ENCODE results near the gene PRICKLE1.

The PRICKLE1 gene

DNA sequence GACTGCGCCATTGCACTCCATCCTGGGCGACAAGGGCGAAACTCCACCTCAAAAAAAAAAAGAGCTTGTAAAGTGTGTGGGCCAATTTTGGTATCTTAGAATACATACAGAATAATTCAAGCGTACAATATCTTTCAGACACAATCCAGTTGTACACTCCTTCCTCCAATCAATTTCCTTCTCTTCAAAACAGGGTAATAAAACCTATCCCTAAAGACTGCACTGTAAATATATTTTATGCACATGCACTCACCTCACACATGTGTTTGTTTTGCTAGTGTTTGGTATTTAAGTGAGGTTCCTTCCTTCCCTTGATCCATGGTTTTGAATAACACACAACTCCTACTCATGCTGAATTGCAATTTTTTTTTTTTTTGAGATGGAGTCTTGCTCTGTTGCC, 125.9 kb downstream of the PRICKLE1 start:
- TF ChIP-seq, protein P1, sequence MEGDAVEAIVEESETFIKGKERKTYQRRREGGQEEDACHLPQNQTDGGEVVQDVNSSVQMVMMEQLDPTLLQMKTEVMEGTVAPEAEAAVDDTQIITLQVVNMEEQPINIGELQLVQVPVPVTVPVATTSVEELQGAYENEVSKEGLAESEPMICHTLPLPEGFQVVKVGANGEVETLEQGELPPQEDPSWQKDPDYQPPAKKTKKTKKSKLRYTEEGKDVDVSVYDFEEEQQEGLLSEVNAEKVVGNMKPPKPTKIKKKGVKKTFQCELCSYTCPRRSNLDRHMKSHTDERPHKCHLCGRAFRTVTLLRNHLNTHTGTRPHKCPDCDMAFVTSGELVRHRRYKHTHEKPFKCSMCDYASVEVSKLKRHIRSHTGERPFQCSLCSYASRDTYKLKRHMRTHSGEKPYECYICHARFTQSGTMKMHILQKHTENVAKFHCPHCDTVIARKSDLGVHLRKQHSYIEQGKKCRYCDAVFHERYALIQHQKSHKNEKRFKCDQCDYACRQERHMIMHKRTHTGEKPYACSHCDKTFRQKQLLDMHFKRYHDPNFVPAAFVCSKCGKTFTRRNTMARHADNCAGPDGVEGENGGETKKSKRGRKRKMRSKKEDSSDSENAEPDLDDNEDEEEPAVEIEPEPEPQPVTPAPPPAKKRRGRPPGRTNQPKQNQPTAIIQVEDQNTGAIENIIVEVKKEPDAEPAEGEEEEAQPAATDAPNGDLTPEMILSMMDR (IDR thresholded peaks at IDR 0.05; ENCODE audit: borderline replicate concordance, insufficient read depth, low read depth, low read length): no peak
- no peak overlapping the region for H3K4me3 ChIP-seq (ENCODE audit: low read depth, low read length)

DNA sequence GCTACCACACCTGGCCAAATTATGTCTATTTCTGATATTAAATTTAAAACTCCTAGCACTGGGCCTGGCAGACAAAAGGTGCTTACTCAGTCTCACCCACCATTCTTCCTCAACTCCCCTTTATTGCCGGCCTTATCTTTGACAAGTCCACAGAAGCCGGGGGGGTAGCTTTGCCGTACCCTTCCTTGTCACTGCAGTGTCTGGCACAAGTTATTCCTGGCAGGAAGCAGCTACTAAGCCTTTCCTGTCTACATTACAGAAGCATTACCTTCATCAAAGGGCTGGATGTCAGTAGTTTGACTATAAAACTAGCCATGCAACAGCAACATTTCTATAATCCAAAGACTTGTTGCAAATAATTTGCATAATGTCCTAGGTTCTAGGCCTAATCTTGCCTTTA, 127.1 kb downstream of the PRICKLE1 start:
- no peak overlapping the region for H3K4me3 ChIP-seq (ENCODE audit: low read depth, low read length)
- TF ChIP-seq, protein P1 (IDR thresholded peaks at IDR 0.05; ENCODE audit: borderline replicate concordance, insufficient read depth, low read depth, low read length): no peak

DNA sequence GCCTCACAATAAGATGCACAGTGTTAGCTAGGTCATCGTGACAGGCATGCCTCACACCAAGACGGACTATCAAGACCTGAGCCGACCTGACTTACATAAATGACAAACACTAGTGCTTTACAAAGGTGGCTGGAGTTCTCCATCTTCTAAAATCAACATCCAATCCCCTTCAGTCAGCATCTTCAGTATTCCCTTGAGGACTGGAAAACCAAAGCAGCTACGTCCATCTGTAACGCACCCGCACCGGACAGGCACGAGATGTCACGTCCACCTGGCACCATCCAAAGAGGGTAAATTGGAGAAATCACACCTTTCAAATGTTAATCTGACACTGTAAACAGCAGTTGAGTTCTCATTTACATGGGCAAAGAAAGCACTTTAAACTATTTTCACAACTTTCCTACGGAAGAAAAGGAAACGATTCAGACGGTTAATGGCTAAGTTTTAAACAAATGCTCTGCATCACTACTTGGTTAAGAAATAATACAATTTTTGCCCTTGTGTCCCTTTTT, 130.2 kb downstream of the PRICKLE1 start:
- TF ChIP-seq, protein P1 (IDR thresholded peaks at IDR 0.05; ENCODE audit: borderline replicate concordance, insufficient read depth, low read depth, low read length): no peak
- H3K4me3 ChIP-seq (ENCODE audit: low read depth, low read length): no peak overlapping the region

DNA sequence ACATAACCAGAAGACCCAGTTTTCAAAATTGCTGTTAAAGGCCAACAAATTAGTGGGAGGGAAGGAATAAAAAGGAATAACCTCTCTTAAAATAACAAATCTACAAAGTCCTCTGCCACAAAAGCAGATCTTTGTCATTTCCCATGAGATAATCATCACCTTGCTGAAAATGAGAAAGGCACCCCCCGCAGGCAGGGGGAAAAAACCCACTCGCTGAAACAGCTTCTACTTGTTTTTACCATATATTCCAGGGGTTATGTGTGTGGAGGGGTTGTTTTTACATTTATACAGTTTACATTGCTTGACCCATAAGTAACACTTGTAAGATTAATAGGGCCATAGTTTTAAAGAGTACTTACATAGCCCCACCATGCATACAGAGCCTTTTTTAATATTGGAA, 131.0 kb downstream of the PRICKLE1 start:
- TF ChIP-seq, protein P1 (IDR thresholded peaks at IDR 0.05; ENCODE audit: borderline replicate concordance, insufficient read depth, low read depth, low read length): no peak
- H3K4me3 ChIP-seq (ENCODE audit: low read depth, low read length): no peak overlapping the region

DNA sequence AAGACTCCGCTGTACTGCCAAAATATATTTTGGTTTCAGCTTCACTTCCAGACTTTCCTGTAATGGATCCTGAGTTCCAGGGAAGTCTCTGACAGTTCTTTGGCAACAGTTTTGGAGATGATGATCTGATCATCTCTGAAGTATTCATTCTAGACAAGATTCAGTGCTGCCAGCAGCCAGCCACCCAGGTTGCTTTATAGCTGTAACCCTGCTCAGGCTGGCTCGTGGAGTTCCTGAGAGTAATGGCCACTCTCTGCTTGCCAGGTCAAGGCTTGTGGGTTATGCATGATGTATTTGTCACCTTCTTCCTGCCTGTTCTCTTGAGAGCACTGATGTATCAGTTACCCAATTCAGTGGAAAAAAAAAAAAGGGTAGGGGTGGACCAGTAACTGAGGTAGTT, 139.3 kb downstream of the PRICKLE1 start:
- TF ChIP-seq, protein P1 (IDR thresholded peaks at IDR 0.05; ENCODE audit: borderline replicate concordance, insufficient read depth, low read depth, low read length): no peak
- H3K4me3 ChIP-seq (ENCODE audit: low read depth, low read length): no peak overlapping the region

DNA sequence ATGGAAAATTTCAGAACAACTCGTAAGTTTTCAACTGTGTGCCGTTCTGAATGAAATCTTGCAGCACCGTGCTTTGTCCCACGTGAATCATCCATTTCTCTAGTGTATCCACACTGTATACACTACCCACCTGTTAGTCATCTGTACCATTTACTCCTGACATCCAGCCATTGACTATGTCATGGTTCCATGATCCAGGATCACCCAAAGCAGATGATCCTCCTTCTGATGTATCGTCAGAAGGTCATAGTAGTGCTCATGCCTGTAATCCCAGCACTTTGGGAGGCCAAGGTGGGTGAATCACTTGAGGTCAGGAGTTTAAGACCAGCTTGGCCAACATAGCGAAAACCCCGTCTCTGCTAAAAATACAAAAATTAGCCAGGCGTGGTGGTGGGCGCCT, 140.7 kb downstream of the PRICKLE1 start:
- H3K4me3 ChIP-seq (ENCODE audit: low read depth, low read length): no peak overlapping the region
- TF ChIP-seq, protein P1 (IDR thresholded peaks at IDR 0.05; ENCODE audit: borderline replicate concordance, insufficient read depth, low read depth, low read length): no peak

DNA sequence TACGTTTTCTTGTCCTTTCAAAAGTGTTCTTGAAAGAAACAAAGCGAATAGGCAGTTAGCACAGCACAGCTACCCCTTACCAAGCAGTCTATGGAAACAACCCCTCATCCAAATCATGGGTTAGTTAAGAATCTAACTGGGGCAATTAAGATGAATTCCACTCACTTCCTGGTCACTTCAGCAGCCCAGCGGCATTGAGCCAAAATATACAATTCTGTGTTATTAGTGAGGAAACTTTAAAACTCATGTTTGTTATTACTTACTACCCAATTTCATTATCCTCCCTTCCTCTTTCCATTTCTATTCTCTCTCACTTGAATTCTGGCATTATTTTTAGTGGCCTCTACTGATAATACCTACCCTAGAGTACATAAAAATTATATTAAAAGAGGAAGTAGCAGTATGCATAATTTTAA, 142.2 kb downstream of the PRICKLE1 start:
- no peak overlapping the region for H3K4me3 ChIP-seq (ENCODE audit: low read depth, low read length)
- TF ChIP-seq, protein P1 (IDR thresholded peaks at IDR 0.05; ENCODE audit: borderline replicate concordance, insufficient read depth, low read depth, low read length): no peak

Measured in GM12875 (cell line).